Fibroblast of mammary gland (primary cell): ENCODE results near the gene CRHR2.

Source experiments
- DNase-seq: peaks from one replicate; pipeline ENCODE4 v3.0.0-alpha.2; 2010; ENCODE audit warnings: low read depth
- H3K4me3 ChIP-seq: 2 replicates; pipeline ENCODE4 v1.5.1; 2011; ENCODE audit warnings: low read depth, mild to moderate bottlenecking, low read length, moderate library complexity; ENCODE audit not compliant: control insufficient read depth
- TF ChIP-seq, protein P1 (sequence below): conservative IDR thresholded peaks from 2 replicates; pipeline ENCODE4 v1.5.1; 2011; ENCODE audit warnings: low read depth, low read length, inconsistent platforms; ENCODE audit not compliant: control insufficient read depth, insufficient read depth

Gene CRHR2

DNA sequence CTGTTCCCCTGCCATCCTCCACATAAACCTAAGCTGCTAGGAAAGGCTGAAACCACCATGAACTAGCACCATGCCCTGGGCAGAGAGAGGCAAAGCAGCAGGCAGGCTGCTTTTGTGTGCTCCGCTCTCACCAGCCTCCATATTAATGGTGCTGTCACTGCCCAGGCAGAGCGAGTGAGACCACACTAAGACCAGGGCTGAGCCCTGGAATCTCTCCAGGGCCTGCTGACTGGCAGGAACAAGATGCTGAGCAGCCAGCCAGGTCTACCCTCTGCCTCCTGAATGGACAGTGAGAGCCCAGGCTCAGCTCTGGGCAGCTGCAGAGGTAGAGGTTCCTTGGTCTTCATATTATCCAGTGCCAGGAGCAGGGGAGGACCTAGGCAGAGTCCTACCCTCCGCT, 1.6 kb upstream of the CRHR2 start:
- TF ChIP-seq, protein P1, sequence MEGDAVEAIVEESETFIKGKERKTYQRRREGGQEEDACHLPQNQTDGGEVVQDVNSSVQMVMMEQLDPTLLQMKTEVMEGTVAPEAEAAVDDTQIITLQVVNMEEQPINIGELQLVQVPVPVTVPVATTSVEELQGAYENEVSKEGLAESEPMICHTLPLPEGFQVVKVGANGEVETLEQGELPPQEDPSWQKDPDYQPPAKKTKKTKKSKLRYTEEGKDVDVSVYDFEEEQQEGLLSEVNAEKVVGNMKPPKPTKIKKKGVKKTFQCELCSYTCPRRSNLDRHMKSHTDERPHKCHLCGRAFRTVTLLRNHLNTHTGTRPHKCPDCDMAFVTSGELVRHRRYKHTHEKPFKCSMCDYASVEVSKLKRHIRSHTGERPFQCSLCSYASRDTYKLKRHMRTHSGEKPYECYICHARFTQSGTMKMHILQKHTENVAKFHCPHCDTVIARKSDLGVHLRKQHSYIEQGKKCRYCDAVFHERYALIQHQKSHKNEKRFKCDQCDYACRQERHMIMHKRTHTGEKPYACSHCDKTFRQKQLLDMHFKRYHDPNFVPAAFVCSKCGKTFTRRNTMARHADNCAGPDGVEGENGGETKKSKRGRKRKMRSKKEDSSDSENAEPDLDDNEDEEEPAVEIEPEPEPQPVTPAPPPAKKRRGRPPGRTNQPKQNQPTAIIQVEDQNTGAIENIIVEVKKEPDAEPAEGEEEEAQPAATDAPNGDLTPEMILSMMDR: no peak
- no peak overlapping the region for H3K4me3 ChIP-seq
- no peak for DNase-seq

DNA sequence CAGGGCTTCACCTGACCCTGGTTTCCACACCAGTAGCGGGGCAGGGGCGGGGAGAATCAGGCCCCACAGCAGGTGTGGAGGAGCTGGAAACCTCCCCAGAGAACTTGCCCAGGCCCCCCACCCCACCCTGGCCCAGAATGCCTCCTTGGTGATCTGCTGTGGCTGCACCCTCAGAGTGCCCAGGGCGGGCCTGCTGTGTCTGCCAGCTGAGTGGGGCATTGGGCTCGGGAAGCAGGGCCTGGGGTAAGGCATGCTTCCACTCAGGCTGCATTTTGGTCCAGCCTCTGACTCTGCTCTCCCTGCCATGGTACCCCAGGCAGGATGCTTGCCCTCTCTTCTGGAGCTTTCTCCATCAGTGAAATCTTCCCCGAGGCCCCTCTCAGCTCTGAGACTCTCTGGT, 1.1 kb upstream of the CRHR2 start:
- DNase-seq: no peak
- TF ChIP-seq, protein P1: no peak
- no peak overlapping the region for H3K4me3 ChIP-seq

DNA sequence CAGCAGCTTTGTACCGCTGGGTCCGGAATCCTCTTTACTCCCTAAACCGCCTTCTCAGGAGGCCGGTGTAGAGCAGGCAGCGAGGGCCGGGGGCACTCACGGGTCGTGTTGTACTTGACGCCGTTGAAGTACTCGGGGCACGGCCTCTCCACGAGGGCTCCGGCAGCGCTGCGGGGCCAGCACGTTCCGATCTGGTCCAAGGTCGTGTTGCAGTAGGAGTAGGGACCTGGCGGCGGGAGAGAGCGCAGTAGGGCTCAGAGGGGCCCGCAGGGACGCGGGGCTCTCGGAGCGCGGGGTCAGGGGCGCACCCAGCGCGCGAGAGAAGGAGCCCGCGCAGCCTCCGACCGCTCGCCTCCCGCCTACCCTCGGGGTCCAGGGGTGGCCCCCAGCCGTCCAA, 443 bp downstream of the CRHR2 start:
- TF ChIP-seq, protein P1: no peak
- no peak for DNase-seq
- no peak overlapping the region for H3K4me3 ChIP-seq

DNA sequence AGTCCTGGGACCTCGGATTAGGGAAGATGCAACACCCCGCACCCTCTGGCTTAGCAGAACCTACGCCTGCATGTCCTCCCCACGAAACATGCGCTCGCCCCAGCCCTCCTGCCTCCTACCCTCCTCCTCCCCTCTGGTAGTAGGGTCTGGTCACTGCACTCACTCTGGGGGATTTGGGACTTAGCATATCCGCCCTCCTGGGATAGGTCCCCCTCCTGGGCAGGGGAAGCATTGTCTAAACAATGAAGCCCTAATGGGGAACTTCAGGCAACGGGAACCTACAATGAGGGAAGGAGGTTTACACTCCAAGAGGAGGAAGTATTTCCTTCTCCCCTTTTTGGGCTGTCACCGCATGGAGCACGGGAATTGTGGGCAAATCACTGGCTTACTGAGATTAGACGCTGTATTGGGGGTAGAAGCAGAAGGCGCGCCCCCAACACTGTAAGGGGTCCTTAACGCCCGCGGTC, 892 bp downstream of the CRHR2 start:
- TF ChIP-seq, protein P1: no peak
- DNase-seq: no peak
- H3K4me3 ChIP-seq: no peak overlapping the region

DNA sequence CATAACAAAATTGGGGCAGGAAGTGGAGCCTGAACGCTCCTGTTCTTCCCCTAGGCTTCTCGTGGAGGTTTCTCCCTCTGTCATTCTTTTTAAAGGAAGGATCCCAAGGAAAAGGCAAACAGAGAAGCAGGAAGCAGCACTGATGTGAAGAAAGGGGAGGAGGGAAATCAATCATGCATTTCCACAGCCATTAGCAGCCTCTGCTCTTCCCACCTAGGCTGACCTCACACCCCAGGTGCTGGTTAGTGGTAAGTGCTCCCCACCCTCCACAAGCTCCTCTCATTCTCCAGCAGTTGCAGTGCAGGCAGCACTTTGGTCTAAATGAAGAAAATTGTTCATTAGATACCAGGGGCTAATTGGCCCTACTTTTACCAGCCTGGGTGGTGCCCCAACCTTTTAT, 2.6 kb downstream of the CRHR2 start:
- DNase-seq: no peak
- TF ChIP-seq, protein P1: no peak
- no peak overlapping the region for H3K4me3 ChIP-seq

DNA sequence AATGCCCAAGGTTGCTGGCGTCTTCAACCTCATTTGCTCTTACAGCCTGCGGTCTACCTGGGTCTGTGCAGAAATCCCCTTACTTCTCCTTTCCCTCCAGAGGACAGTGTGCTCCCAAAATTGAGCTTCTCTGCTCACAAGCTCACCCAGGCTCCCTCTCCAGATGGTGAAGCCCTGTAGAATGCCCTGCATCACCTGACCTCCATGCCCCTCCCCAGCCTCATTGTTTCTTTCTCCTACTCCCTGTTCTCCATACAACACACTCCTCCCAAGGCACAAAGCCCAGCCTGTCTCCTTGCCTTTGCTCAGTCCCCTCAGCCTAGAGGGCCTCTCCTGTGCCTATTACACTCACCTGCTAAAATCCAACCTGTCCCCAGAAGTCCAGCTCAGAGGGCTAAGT, 3.5 kb downstream of the CRHR2 start:
- H3K4me3 ChIP-seq: no peak overlapping the region
- TF ChIP-seq, protein P1: no peak
- DNase-seq: no peak

DNA sequence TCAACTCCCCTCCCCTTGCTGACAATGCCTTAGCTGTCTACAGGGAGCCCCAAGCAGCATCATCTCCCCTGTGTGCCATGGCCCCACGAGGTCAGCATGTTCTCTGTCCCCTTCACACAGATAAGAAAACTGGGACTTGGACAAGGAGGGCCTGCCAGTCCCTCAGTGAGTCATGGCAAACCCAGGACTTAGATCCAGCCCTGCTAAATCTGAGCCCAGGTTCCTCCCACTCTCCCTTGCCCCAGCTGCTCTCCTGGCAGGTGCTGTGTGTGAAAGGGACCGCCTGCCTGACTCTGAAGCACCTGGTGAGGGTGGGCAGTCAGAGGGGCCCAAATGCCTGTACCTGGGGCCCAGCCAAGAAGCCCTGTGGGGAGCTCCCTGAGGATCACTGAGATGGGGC, 7.4 kb downstream of the CRHR2 start:
- H3K4me3 ChIP-seq: no peak overlapping the region
- DNase-seq: no peak
- TF ChIP-seq, protein P1: no peak
